Measurements from ENCODE around the gene BTBD6.

The BTBD6 gene

DNA sequence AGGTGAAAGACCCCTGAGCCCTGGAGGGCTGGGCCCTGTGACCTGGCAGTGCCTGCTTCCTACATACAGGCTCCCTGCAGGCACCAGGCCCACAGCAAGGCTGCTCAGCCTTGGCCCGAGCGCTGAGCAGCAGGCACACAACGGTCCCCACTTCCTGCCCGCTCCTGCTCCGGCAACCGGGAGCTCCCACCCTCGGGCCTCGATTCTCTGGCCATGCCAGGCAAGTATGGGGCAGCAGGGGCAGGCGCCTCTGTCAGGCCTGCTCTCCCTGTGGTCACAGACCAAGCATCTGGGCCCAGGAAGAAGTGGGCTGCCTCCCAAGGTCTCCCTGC is 36.6 kb upstream of the BTBD6 start:
- Histone ChIP-seq H3K4me1 (ENCODE audit: control insufficient read depth in 1 of 2, insufficient read depth in 1 of 2, low read depth in 1 of 2, low read length in 1 of 2) (no peaks in the 10 kb centered on the region), H3K27me3 (no peaks in the 10 kb centered on the region), H3K36me3 (peaks cover 23% of the 10 kb centered on the region), H3K4me3 (ENCODE audit: low read depth in 1 of 2, low read length in 1 of 2) (no peak overlapping the region), H3K27ac (no peak overlapping the region), H3K9me3 (no peaks in the 10 kb centered on the region)
- TF ChIP-seq, protein P1, sequence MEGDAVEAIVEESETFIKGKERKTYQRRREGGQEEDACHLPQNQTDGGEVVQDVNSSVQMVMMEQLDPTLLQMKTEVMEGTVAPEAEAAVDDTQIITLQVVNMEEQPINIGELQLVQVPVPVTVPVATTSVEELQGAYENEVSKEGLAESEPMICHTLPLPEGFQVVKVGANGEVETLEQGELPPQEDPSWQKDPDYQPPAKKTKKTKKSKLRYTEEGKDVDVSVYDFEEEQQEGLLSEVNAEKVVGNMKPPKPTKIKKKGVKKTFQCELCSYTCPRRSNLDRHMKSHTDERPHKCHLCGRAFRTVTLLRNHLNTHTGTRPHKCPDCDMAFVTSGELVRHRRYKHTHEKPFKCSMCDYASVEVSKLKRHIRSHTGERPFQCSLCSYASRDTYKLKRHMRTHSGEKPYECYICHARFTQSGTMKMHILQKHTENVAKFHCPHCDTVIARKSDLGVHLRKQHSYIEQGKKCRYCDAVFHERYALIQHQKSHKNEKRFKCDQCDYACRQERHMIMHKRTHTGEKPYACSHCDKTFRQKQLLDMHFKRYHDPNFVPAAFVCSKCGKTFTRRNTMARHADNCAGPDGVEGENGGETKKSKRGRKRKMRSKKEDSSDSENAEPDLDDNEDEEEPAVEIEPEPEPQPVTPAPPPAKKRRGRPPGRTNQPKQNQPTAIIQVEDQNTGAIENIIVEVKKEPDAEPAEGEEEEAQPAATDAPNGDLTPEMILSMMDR (IDR thresholded peaks at IDR 0.05), result no peak

DNA sequence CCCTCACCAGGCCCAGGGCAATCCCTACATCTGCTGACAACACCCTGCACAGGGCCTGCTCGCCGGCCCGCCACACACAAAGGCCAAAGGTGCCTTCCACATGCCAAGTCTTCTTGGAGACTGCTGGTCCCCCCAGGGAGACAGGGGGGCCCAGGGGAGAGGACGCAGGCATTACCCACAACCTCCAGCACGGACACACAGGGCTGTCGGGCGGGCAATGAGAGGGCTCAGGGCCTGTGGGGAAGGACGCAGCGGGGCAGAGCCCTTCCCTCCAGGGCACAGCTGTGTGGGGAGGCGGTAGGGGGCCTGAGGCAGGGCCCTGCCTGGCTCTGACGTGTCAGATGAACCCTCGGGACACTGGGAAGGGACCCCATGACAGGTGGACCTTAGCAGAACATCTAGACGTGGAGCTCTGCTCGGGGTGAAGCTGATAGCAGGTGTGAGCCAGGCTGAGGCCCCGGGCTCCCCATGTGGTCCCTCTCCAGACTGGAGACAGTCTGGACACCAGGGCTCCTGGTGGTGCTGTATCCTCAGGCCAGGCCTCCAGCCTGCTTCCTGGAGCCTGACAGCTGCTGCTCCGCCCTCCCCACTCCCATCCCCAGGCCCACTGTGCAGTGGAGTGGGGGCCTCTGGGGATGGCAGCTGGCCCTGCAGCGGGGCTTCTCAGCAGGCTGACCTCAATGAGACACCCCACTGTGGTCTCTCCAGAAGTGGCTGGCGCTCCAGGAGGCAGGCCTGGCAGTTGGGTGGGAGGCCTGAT is 35.6 kb upstream of the BTBD6 start:
- H3K27ac ChIP-seq, result no peak overlapping the region
- TF ChIP-seq, protein P1 (IDR thresholded peaks at IDR 0.05), result no peak
- H3K9me3 ChIP-seq, result no peaks in the 10 kb centered on the region
- no peaks in the 10 kb centered on the region for H3K4me1 ChIP-seq (ENCODE audit: control insufficient read depth in 1 of 2, insufficient read depth in 1 of 2, low read depth in 1 of 2, low read length in 1 of 2)
- H3K27me3 ChIP-seq, result no peaks in the 10 kb centered on the region
- H3K4me3 ChIP-seq (ENCODE audit: low read depth in 1 of 2, low read length in 1 of 2), result no peak overlapping the region
- peaks cover 33% of the 10 kb centered on the region for H3K36me3 ChIP-seq

DNA sequence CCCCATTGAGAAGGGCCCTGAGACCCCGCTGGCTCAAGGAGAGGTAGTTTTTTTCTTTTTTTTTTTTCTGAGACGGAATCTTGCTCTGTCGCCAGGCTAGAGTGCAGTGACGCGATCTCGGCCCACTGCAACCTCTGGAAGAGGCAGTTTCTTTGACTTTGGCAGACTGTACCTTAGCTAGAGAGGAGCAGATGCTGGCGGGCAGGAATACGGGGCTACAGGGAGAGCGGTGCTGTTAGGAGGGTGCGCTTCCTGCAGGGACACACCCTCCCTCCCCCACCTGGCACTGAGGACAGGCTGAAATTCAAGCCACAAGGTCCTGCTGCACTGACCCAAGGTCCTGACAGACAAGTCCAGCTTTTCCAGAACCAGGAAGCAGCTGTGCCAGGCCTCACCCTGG is 35.0 kb upstream of the BTBD6 start:
- Histone ChIP-seq H3K27ac (no peak overlapping the region), H3K36me3 (peaks cover 39% of the 10 kb centered on the region), H3K27me3 (no peaks in the 10 kb centered on the region), H3K9me3 (no peaks in the 10 kb centered on the region), H3K4me1 (ENCODE audit: control insufficient read depth in 1 of 2, insufficient read depth in 1 of 2, low read depth in 1 of 2, low read length in 1 of 2) (no peaks in the 10 kb centered on the region), H3K4me3 (ENCODE audit: low read depth in 1 of 2, low read length in 1 of 2) (no peak overlapping the region)
- TF ChIP-seq, protein P1 (IDR thresholded peaks at IDR 0.05), result no peak

DNA sequence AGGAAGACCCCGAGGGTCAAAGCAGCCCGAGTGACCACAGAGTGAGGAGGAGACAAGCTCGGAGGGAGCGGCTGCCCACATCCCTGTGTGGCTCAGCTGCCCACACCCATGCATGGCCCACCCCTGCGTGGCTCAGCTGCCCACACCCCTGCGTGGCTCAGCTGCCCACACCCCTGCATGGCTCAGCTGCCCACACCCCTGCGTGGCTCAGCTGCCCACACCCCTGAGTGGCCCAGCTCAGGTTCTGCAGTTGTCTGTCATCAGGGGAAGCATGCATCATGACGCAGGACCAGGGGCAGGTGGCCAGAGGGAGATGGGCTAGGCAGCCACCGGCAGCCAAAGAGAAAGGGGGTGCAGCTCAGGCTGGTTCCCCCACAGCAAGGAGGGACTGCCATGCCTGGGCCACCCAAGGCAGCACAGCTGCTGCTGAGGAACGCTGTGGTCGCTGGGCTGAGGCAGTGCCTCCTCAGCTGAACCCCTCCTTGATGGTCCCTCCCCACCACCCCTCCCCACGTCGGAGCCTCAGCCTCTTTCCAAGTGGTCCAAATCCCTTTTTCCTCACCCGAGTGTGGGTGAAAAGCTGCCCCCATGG is 33.9 kb upstream of the BTBD6 start:
- H3K36me3 ChIP-seq, result peaks cover 44% of the 10 kb centered on the region
- H3K4me3 ChIP-seq (ENCODE audit: low read depth in 1 of 2, low read length in 1 of 2), result no peak overlapping the region
- no peaks in the 10 kb centered on the region for H3K27me3 ChIP-seq
- TF ChIP-seq, protein P1 (IDR thresholded peaks at IDR 0.05), result no peak
- no peaks in the 10 kb centered on the region for H3K9me3 ChIP-seq
- H3K27ac ChIP-seq, result no peak overlapping the region
- H3K4me1 ChIP-seq (ENCODE audit: control insufficient read depth in 1 of 2, insufficient read depth in 1 of 2, low read depth in 1 of 2, low read length in 1 of 2), result no peaks in the 10 kb centered on the region

DNA sequence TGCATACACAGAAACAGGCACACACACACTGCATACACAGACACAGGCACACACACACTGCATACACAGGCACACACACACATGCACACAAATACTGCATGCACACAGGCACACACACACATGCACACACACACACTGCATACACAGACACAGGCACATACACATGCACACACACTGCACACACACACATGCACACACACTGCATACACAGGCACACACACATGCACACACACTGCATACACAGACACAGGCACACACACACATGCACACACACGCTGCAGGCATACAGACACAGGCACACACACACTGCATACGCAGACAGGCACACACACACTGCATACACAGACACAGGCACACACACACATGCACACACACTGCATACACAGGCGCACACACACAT is 32.7 kb upstream of the BTBD6 start:
- Histone ChIP-seq H3K27ac (no peak overlapping the region), H3K4me3 (ENCODE audit: low read depth in 1 of 2, low read length in 1 of 2) (no peak overlapping the region), H3K36me3 (peaks cover 42% of the 10 kb centered on the region)

More for the DNA sequence above, 32.7 kb upstream of the BTBD6 start:
- no peaks in the 10 kb centered on the region for H3K4me1 ChIP-seq (ENCODE audit: control insufficient read depth in 1 of 2, insufficient read depth in 1 of 2, low read depth in 1 of 2, low read length in 1 of 2)
- no peaks in the 10 kb centered on the region for H3K27me3 ChIP-seq
- H3K9me3 ChIP-seq, result no peaks in the 10 kb centered on the region
- TF ChIP-seq, protein P1 (IDR thresholded peaks at IDR 0.05), result no peak
